ENCODE results near the gene CD40LG. TPM values are rescaled to one million over a fixed set of nuclear protein-coding genes. Genes with fewer than 3 reads are reported as not detected.

CD40LG gene
- total and polyA plus RNA-seq, 4 donors, result 0.13 to 0.19 (median 0.17) TPM; not detected in 1

- WGBS, result 81% methylated on average over 5 of the region's 5 CpGs
These were observed 10.2 kb downstream of the CD40LG start for GRCh38 chrX:136658151-136658550.

GRCh38 chrX:136659174-136659573 is 11.2 kb downstream of the CD40LG start:
- H3K27me3 ChIP-seq (ENCODE audit: control insufficient read depth in 4 of 4, insufficient read depth in 4 of 4, low read length in 3 of 4), result no peaks in the 10 kb centered on the region
- peaks cover 0 to 2% (median under 1%) of the 10 kb centered on the region in 4 donors for H3K9me3 ChIP-seq (ENCODE audit: control insufficient read depth in 4 of 4, low read length in 3 of 4)
- 88% methylated on average over 9 of the region's 9 CpGs for WGBS
- no peak overlapping the region for H3K9ac ChIP-seq (ENCODE audit: low read depth in 1 of 2, low read length in 2 of 2)
- H3K4me3 ChIP-seq (ENCODE audit: low read depth in 1 of 3, low read length in 3 of 3), result no peak overlapping the region
- H3K36me3 ChIP-seq (ENCODE audit: control insufficient read depth in 4 of 4, insufficient read depth in 3 of 4, low read depth in 1 of 4, low read length in 3 of 4), result no peaks in the 10 kb centered on the region
- DNase-seq (ENCODE audit: low spot score), result no peak
- no peak for TF ChIP-seq HNF4G (IDR thresholded peaks at IDR 0.05)
- no peak for TF ChIP-seq ATF3 (IDR thresholded peaks at IDR 0.05)
- no peak for TF ChIP-seq CTCF (IDR thresholded peaks at IDR 0.05; ENCODE audit: low read depth, low read length, missing input control)
- no peak for TF ChIP-seq JUND (IDR thresholded peaks at IDR 0.05)
- TF ChIP-seq RXRA (IDR thresholded peaks at IDR 0.05), result no peak
- TF ChIP-seq GABPA (IDR thresholded peaks at IDR 0.05 in 1 of 2, conservative IDR thresholded peaks at IDR 0.05 in 1 of 2), result no peak
- no peak for TF ChIP-seq ZBTB33 (IDR thresholded peaks at IDR 0.05)
- TF ChIP-seq RAD21 (IDR thresholded peaks at IDR 0.05), result no peak
- TF ChIP-seq FOXA1 (IDR thresholded peaks at IDR 0.05), result no peak
- no peak for TF ChIP-seq SP1 (IDR thresholded peaks at IDR 0.05)
- no peak for TF ChIP-seq REST (IDR thresholded peaks at IDR 0.05)
- no peak for TF ChIP-seq NR2F2 (IDR thresholded peaks at IDR 0.05)
- TF ChIP-seq TAF1 (conservative IDR thresholded peaks at IDR 0.05), result no peak
- no peak for TF ChIP-seq YY1 (IDR thresholded peaks at IDR 0.05)
- TF ChIP-seq EGR1 (IDR thresholded peaks at IDR 0.05; ENCODE audit: low read depth in 2 of 2), result no peak
- no peak for TF ChIP-seq FOXA2 (IDR thresholded peaks at IDR 0.05)
- TF ChIP-seq MAX (IDR thresholded peaks at IDR 0.05), result no peak
- TF ChIP-seq HNF4A (conservative IDR thresholded peaks at IDR 0.05), result no peak
- no peaks in the 10 kb centered on the region for H3K4me1 ChIP-seq (ENCODE audit: control insufficient read depth in 4 of 4, insufficient read depth in 4 of 4, low read length in 3 of 4)
- no peak overlapping the region for H3K27ac ChIP-seq (ENCODE audit: low read depth in 1 of 2, low read length in 2 of 2)

More at GRCh38 chrX:136658151-136658550, 10.2 kb downstream of the CD40LG start:
- H3K36me3 ChIP-seq (ENCODE audit: control insufficient read depth in 4 of 4, insufficient read depth in 3 of 4, low read depth in 1 of 4, low read length in 3 of 4), result no peaks in the 10 kb centered on the region
- no peak overlapping the region for H3K9ac ChIP-seq (ENCODE audit: low read depth in 1 of 2, low read length in 2 of 2)
- H3K4me1 ChIP-seq (ENCODE audit: control insufficient read depth in 4 of 4, insufficient read depth in 4 of 4, low read length in 3 of 4), result no peaks in the 10 kb centered on the region
- no peak overlapping the region for H3K4me3 ChIP-seq (ENCODE audit: low read depth in 1 of 3, low read length in 3 of 3)
- DNase-seq (ENCODE audit: low spot score), result no peak
- H3K27me3 ChIP-seq (ENCODE audit: control insufficient read depth in 4 of 4, insufficient read depth in 4 of 4, low read length in 3 of 4), result no peaks in the 10 kb centered on the region
- H3K9me3 ChIP-seq (ENCODE audit: control insufficient read depth in 4 of 4, low read length in 3 of 4), result no peaks in the 10 kb centered on the region
- no peak overlapping the region for H3K27ac ChIP-seq (ENCODE audit: low read depth in 1 of 2, low read length in 2 of 2)
- no peak for TF ChIP-seq FOXA1 (IDR thresholded peaks at IDR 0.05)
